OCI-LY1 (cell line): ENCODE measurements around the gene NTSR1.

Source experiments
- H2AFZ ChIP-seq: fragments of 200-600 bp; sonication (generic), shearing (Covaris generic); 2 replicates; pipeline ENCODE4 v1.6.0; 2014; ENCODE audit warnings: antibody characterized with exemption, mild to moderate bottlenecking, low read length
- H3F3A ChIP-seq: fragments of 200-600 bp; sonication (generic), shearing (Covaris generic); 2 replicates; pipeline ENCODE4 v1.6.0; 2014; ENCODE audit warnings: mild to moderate bottlenecking, antibody characterized with exemption, low read length, moderate library complexity; ENCODE audit not compliant: insufficient read depth
- H3K27ac ChIP-seq: fragments of 200-600 bp; sonication (generic); 2 replicates; pipeline ENCODE4 v1.5.1; 2014; ENCODE audit warnings: low read length, mixed run types, mild to moderate bottlenecking, low read depth; ENCODE audit not compliant: poor library complexity, severe bottlenecking
- H3K27me3 ChIP-seq: fragments of 200-600 bp; sonication (generic); 2 replicates; pipeline ENCODE4 v1.6.0; 2014; ENCODE audit warnings: antibody characterized with exemption, mild to moderate bottlenecking, low read length, moderate library complexity; ENCODE audit not compliant: insufficient read depth
- H3K36me3 ChIP-seq: fragments of 200-600 bp; sonication (generic); 2 replicates; pipeline ENCODE4 v1.6.1; 2014; ENCODE audit warnings: mild to moderate bottlenecking, antibody characterized with exemption, low read length, moderate library complexity, mixed read lengths; ENCODE audit not compliant: insufficient read depth
- H3K4me1 ChIP-seq: fragments of 200-600 bp; sonication (generic); 2 replicates; pipeline ENCODE4 v1.5.1; 2014; ENCODE audit warnings: mild to moderate bottlenecking, low read length, moderate library complexity; ENCODE audit not compliant: insufficient read depth, severe bottlenecking
- H3K4me2 ChIP-seq: fragments of 200-600 bp; sonication (generic), shearing (Covaris generic); 2 replicates; pipeline ENCODE4 v1.6.1; 2014; ENCODE audit warnings: low read length
- H3K4me3 ChIP-seq: fragments of 200-600 bp; sonication (generic); 2 replicates; pipeline ENCODE4 v1.5.1; 2014; ENCODE audit warnings: low read length, low read depth, mild to moderate bottlenecking, mixed read lengths; ENCODE audit not compliant: poor library complexity, severe bottlenecking
- H3K79me2 ChIP-seq: fragments of 200-600 bp; shearing (Covaris generic); 2 replicates; pipeline ENCODE4 v1.6.1; 2016; ENCODE audit warnings: mixed run types, low read length, mixed read lengths; ENCODE audit not compliant: insufficient read depth
- H3K9ac ChIP-seq: fragments of 200-600 bp; sonication (generic), shearing (Covaris generic); 2 replicates; pipeline ENCODE4 v1.6.1; 2014; ENCODE audit warnings: mild to moderate bottlenecking, low read length, mixed read lengths
- H3K9me2 ChIP-seq: fragments of 200-600 bp; sonication (generic), shearing (Covaris generic); 2 replicates; pipeline ENCODE4 v1.6.1; 2014; ENCODE audit warnings: low read depth, mild to moderate bottlenecking, low read length, mixed read lengths
- H3K9me3 ChIP-seq: fragments of 200-600 bp; shearing (Covaris generic); 2 replicates; pipeline ENCODE4 v1.6.1; 2014; ENCODE audit warnings: low read length, mixed read lengths
- H4K20me1 ChIP-seq: fragments of 200-600 bp; sonication (generic), shearing (Covaris generic); 2 replicates; pipeline ENCODE4 v1.6.0; 2016; ENCODE audit warnings: mild to moderate bottlenecking, low read length; ENCODE audit not compliant: insufficient read depth
- CTCF ChIP-seq: fragments of 200-600 bp; sonication (generic), shearing (Covaris generic); IDR thresholded peaks from 2 replicates; pipeline ENCODE4 v1.5.1; 2017; ENCODE audit warnings: mild to moderate bottlenecking, antibody characterized with exemption, low read length, moderate library complexity, mixed read lengths
- EZH2 ChIP-seq: fragments of 200-600 bp; sonication (generic), shearing (Covaris generic); IDR thresholded peaks from 2 replicates; pipeline ENCODE4 v1.8.0; 2017; ENCODE audit warnings: borderline replicate concordance, mixed run types, mild to moderate bottlenecking, antibody characterized with exemption, low read length, moderate library complexity, mixed read lengths

NTSR1 gene

GRCh38 chr20:62739581-62740285 lies 31.1 kb downstream of the NTSR1 start:
- no peaks in the 10 kb centered on the region for H3F3A ChIP-seq
- no peaks in the 10 kb centered on the region for H3K4me1 ChIP-seq
- no peak for TF ChIP-seq EZH2
- TF ChIP-seq CTCF = no peak
- H3K9me2 ChIP-seq = no peaks in the 10 kb centered on the region
- H3K27me3 ChIP-seq = peaks cover 16% of the 10 kb centered on the region
- no peak overlapping the region for H3K9ac ChIP-seq
- no peak overlapping the region for H3K27ac ChIP-seq
- no peak overlapping the region for H3K4me3 ChIP-seq
- H4K20me1 ChIP-seq = no peaks in the 10 kb centered on the region
- no peaks in the 10 kb centered on the region for H3K79me2 ChIP-seq
- no peak overlapping the region for H2AFZ ChIP-seq
- H3K4me2 ChIP-seq = no peak overlapping the region
- H3K9me3 ChIP-seq = no peaks in the 10 kb centered on the region
- H3K36me3 ChIP-seq = no peaks in the 10 kb centered on the region

- H2AFZ ChIP-seq = no peak overlapping the region
- H3F3A ChIP-seq = no peaks in the 10 kb centered on the region
- peaks cover 9% of the 10 kb centered on the region; the same call in 1 of the 2 replicates for H3K27me3 ChIP-seq
- no peaks in the 10 kb centered on the region for H3K36me3 ChIP-seq
- no peaks in the 10 kb centered on the region for H3K9me3 ChIP-seq
- H3K4me2 ChIP-seq = no peak overlapping the region
- no peaks in the 10 kb centered on the region for H3K9me2 ChIP-seq
- no peaks in the 10 kb centered on the region for H3K4me1 ChIP-seq
- H4K20me1 ChIP-seq = no peaks in the 10 kb centered on the region
- TF ChIP-seq EZH2 = no peak
- no peak for TF ChIP-seq CTCF
- H3K79me2 ChIP-seq = no peaks in the 10 kb centered on the region
- no peak overlapping the region for H3K27ac ChIP-seq
- no peak overlapping the region for H3K9ac ChIP-seq
- no peak overlapping the region for H3K4me3 ChIP-seq
These were observed 31.9 kb downstream of the NTSR1 start for GRCh38 chr20:62740286-62741141.

GRCh38 chr20:62741191-62741691 lies 32.6 kb downstream of the NTSR1 start:
- Histone ChIP-seq H3K27ac (no peak overlapping the region), H3K9me3 (no peaks in the 10 kb centered on the region), H3K36me3 (no peaks in the 10 kb centered on the region), H3K4me1 (no peaks in the 10 kb centered on the region), H3K4me2 (no peak overlapping the region), H3K79me2 (no peaks in the 10 kb centered on the region), H4K20me1 (no peaks in the 10 kb centered on the region), H2AFZ (no peak overlapping the region), H3K27me3 (peaks cover 9% of the 10 kb centered on the region; the same call in 1 of the 2 replicates), H3K4me3 (no peak overlapping the region), H3F3A (no peaks in the 10 kb centered on the region), H3K9me2 (no peaks in the 10 kb centered on the region), H3K9ac (no peak overlapping the region)
- TF ChIP-seq EZH2 (no peak), CTCF (no peak)
